Measurements from ENCODE around the gene FAM114A1. TPM values are rescaled to one million over a fixed set of nuclear protein-coding genes. Genes with fewer than 3 reads are reported as not detected.

FAM114A1 gene
- total and polyA plus RNA-seq, 2 experiments from 2014 or later, result 32.2 to 39.9 TPM

- Histone ChIP-seq H3K27me3 (no peaks in the 10 kb centered on the region), H3K4me1 (ENCODE audit: low read depth) (no peaks in the 10 kb centered on the region), H3K9me3 (ENCODE audit: low read depth) (no peaks in the 10 kb centered on the region)
Measured at GRCh38 chr4:38858097-38858420, 9.5 kb upstream of the FAM114A1 start.

GRCh38 chr4:38859501-38859900, 8.1 kb upstream of the FAM114A1 start:
- Histone ChIP-seq H3K9me3 (ENCODE audit: low read depth) (no peaks in the 10 kb centered on the region), H3K27ac (no peak overlapping the region), H3K4me3 (no peak overlapping the region), H3K36me3 (no peaks in the 10 kb centered on the region), H3K27me3 (no peaks in the 10 kb centered on the region), H3K4me1 (ENCODE audit: low read depth) (no peaks in the 10 kb centered on the region)
- DNase-seq (ENCODE audit: low read depth in 1 of 2, low spot score in 1 of 2), result no peak
- TF ChIP-seq CTCF (IDR thresholded peaks at IDR 0.05; ENCODE audit: low read depth, low read length), result no peak

More at GRCh38 chr4:38858097-38858420, 9.5 kb upstream of the FAM114A1 start:
- TF ChIP-seq CTCF (IDR thresholded peaks at IDR 0.05; ENCODE audit: low read depth, low read length), result no peak
- Histone ChIP-seq H3K27ac (no peak overlapping the region), H3K36me3 (no peaks in the 10 kb centered on the region), H3K4me3 (no peak overlapping the region)
- DNase-seq (ENCODE audit: low read depth in 1 of 2, low spot score in 1 of 2), result no peak

GRCh38 chr4:38860788-38861424, 6.7 kb upstream of the FAM114A1 start:
- H3K9me3 ChIP-seq (ENCODE audit: low read depth), result no peaks in the 10 kb centered on the region
- H3K27ac ChIP-seq, result no peak overlapping the region
- peak; percentile 80 for TF ChIP-seq CTCF (IDR thresholded peaks at IDR 0.05; ENCODE audit: low read depth, low read length)
- H3K4me1 ChIP-seq (ENCODE audit: low read depth), result no peaks in the 10 kb centered on the region
- H3K27me3 ChIP-seq, result no peaks in the 10 kb centered on the region
- peak; percentile 59 to 67 for DNase-seq (ENCODE audit: low read depth in 1 of 2, low spot score in 1 of 2)
- H3K4me3 ChIP-seq, result no peak overlapping the region
- no peaks in the 10 kb centered on the region for H3K36me3 ChIP-seq

- Histone ChIP-seq H3K4me3 (no peak overlapping the region), H3K4me1 (ENCODE audit: low read depth) (no peaks in the 10 kb centered on the region), H3K36me3 (no peaks in the 10 kb centered on the region), H3K9me3 (ENCODE audit: low read depth) (no peaks in the 10 kb centered on the region), H3K27ac (no peak overlapping the region), H3K27me3 (no peaks in the 10 kb centered on the region)
- no peak for TF ChIP-seq CTCF (IDR thresholded peaks at IDR 0.05; ENCODE audit: low read depth, low read length)
- no peak for DNase-seq (ENCODE audit: low read depth in 1 of 2, low spot score in 1 of 2)
Measured at GRCh38 chr4:38861791-38862190, 5.8 kb upstream of the FAM114A1 start.

- H3K4me3 ChIP-seq, result no peak overlapping the region
- H3K9me3 ChIP-seq (ENCODE audit: low read depth), result no peaks in the 10 kb centered on the region
- no peak overlapping the region for H3K27ac ChIP-seq
- no peak for TF ChIP-seq CTCF (IDR thresholded peaks at IDR 0.05; ENCODE audit: low read depth, low read length)
- H3K36me3 ChIP-seq, result no peaks in the 10 kb centered on the region
- DNase-seq (ENCODE audit: low read depth in 1 of 2, low spot score in 1 of 2), result no peak
- H3K4me1 ChIP-seq (ENCODE audit: low read depth), result peaks cover 7% of the 10 kb centered on the region
- no peaks in the 10 kb centered on the region for H3K27me3 ChIP-seq
Measured at GRCh38 chr4:38865445-38865844, 2.2 kb upstream of the FAM114A1 start.
